ENCODE data around the gene IL16.

Gene IL16

DNA sequence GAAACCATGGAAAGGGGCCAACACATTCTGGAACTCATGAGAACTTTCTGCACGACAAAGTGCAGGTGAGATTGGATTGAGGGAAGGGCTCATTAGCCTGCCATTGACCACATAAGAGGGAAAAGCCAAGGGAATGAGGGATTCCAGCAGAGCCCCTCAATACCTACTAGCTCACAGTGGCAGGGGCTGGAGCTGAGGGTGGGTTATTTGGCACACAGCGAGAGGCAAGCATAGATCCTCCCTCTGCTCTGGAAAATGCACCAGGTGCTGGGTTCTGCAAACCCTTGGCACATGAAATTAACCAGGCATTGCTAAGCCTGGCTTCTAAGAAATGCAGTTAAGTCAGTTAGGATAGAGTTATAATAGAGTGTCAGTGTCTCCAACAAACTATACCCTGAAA, 60.8 kb downstream of the IL16 start:
- no peak overlapping the region for H3K9ac ChIP-seq (ENCODE audit: low read length)
- no peak overlapping the region for H3K4me3 ChIP-seq (ENCODE audit: low read length)
- no peaks in the 10 kb centered on the region for H4K20me1 ChIP-seq (ENCODE audit: insufficient read depth, low read length)
- no peaks in the 10 kb centered on the region for H3K79me2 ChIP-seq (ENCODE audit: low read length)
- no peaks in the 10 kb centered on the region for H3K9me3 ChIP-seq (replicated peaks; ENCODE audit: insufficient read depth, low read length)
- H3K27ac ChIP-seq (ENCODE audit: low read length), result no peak overlapping the region
- H3F3A ChIP-seq (ENCODE audit: insufficient read depth, low read length), result no peaks in the 10 kb centered on the region
- no peaks in the 10 kb centered on the region for H3K36me3 ChIP-seq (replicated peaks; ENCODE audit: insufficient read depth, low read length)
- H3K9me2 ChIP-seq (replicated peaks; ENCODE audit: insufficient read depth, low read length), result no peaks in the 10 kb centered on the region
- no peak overlapping the region for H2AFZ ChIP-seq (ENCODE audit: low read length)
- H3K4me2 ChIP-seq (ENCODE audit: low read depth, low read length), result no peak overlapping the region
- TF ChIP-seq, protein P1, sequence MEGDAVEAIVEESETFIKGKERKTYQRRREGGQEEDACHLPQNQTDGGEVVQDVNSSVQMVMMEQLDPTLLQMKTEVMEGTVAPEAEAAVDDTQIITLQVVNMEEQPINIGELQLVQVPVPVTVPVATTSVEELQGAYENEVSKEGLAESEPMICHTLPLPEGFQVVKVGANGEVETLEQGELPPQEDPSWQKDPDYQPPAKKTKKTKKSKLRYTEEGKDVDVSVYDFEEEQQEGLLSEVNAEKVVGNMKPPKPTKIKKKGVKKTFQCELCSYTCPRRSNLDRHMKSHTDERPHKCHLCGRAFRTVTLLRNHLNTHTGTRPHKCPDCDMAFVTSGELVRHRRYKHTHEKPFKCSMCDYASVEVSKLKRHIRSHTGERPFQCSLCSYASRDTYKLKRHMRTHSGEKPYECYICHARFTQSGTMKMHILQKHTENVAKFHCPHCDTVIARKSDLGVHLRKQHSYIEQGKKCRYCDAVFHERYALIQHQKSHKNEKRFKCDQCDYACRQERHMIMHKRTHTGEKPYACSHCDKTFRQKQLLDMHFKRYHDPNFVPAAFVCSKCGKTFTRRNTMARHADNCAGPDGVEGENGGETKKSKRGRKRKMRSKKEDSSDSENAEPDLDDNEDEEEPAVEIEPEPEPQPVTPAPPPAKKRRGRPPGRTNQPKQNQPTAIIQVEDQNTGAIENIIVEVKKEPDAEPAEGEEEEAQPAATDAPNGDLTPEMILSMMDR (IDR thresholded peaks at IDR 0.05; ENCODE audit: low read length), result no peak
- no peak for DNase-seq
- no peaks in the 10 kb centered on the region for H3K27me3 ChIP-seq (replicated peaks; ENCODE audit: insufficient read depth, low read length)
- H3K4me1 ChIP-seq (ENCODE audit: low read length), result no peaks in the 10 kb centered on the region

DNA sequence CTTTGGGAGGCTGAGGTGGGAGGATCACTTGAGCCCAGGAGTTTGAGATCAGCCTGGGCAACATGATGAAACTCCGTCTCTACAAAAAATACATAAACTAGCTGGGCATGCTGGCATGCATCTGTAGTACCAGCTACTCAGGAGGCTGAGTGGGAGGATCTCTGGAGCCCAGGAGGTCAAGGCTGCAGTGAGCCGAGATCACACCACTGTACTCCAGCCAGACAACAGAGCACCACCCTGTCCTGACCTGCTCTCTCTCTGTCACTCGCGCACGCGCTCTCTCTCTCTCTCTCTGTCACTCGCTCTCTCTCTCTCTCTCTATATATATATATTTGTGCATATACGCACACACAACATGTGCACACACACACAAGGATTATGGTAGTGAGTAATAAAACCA, 61.8 kb downstream of the IL16 start:
- DNase-seq, result no peak
- Histone ChIP-seq H3K36me3 (replicated peaks; ENCODE audit: insufficient read depth, low read length) (no peaks in the 10 kb centered on the region), H3K9me3 (replicated peaks; ENCODE audit: insufficient read depth, low read length) (no peaks in the 10 kb centered on the region), H4K20me1 (ENCODE audit: insufficient read depth, low read length) (no peaks in the 10 kb centered on the region), H3K27me3 (replicated peaks; ENCODE audit: insufficient read depth, low read length) (no peaks in the 10 kb centered on the region), H3K4me1 (ENCODE audit: low read length) (no peaks in the 10 kb centered on the region), H3K79me2 (ENCODE audit: low read length) (no peaks in the 10 kb centered on the region), H3F3A (ENCODE audit: insufficient read depth, low read length) (no peaks in the 10 kb centered on the region), H3K9me2 (replicated peaks; ENCODE audit: insufficient read depth, low read length) (no peaks in the 10 kb centered on the region), H3K4me3 (ENCODE audit: low read length) (no peak overlapping the region), H3K4me2 (ENCODE audit: low read depth, low read length) (no peak overlapping the region), H3K27ac (ENCODE audit: low read length) (no peak overlapping the region), H2AFZ (ENCODE audit: low read length) (no peak overlapping the region), H3K9ac (ENCODE audit: low read length) (no peak overlapping the region)
- no peak for TF ChIP-seq EZH2 (optimal IDR thresholded peaks at IDR 0.05; ENCODE audit: low read depth, low read length)
- TF ChIP-seq EZH2phosphoT487 (IDR thresholded peaks at IDR 0.05; ENCODE audit: low read length), result no peak
- TF ChIP-seq, protein P1 (IDR thresholded peaks at IDR 0.05; ENCODE audit: low read length), result no peak

DNA sequence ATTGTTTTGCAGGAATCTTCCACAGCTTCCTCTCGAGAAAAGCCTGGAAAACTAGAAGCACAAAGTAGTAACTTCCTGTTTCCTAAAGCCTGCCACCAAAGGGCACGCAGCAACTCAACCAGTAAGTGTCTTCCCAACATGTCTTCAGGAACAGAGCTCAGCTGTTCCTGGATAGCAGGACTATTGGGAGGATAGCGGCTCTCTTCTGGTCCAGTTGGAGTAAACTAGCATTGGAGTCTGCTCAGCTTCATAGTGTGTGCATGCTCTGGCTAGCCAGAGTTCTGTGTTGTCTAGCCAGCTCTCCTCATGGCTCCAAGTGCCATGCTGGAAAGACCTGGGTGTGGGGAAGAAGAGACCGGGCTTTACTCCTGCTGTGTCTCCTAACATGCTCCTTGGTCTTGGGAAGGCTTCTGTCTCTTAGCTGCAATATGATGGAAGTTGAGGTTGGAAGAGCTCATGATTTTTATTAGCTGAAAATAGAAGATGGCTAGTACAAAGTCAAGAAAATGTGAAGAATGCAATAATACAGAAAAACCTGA, 63.1 kb downstream of the IL16 start:
- H3K36me3 ChIP-seq (replicated peaks; ENCODE audit: insufficient read depth, low read length), result no peaks in the 10 kb centered on the region
- no peak for DNase-seq
- no peaks in the 10 kb centered on the region for H3K9me3 ChIP-seq (replicated peaks; ENCODE audit: insufficient read depth, low read length)
- peaks cover 9% of the 10 kb centered on the region; the same call in 1 of the 2 replicates for H3F3A ChIP-seq (ENCODE audit: insufficient read depth, low read length)
- H3K9ac ChIP-seq (ENCODE audit: low read length), result no peak overlapping the region
- H3K4me1 ChIP-seq (ENCODE audit: low read length), result peaks cover 8% of the 10 kb centered on the region
- H4K20me1 ChIP-seq (ENCODE audit: insufficient read depth, low read length), result no peaks in the 10 kb centered on the region
- H3K4me2 ChIP-seq (ENCODE audit: low read depth, low read length), result no peak overlapping the region
- H3K79me2 ChIP-seq (ENCODE audit: low read length), result no peaks in the 10 kb centered on the region
- H2AFZ ChIP-seq (ENCODE audit: low read length), result no peak overlapping the region
- TF ChIP-seq, protein P1 (IDR thresholded peaks at IDR 0.05; ENCODE audit: low read length), result no peak
- TF ChIP-seq EZH2phosphoT487 (IDR thresholded peaks at IDR 0.05; ENCODE audit: low read length) (no peak), EZH2 (optimal IDR thresholded peaks at IDR 0.05; ENCODE audit: low read depth, low read length) (no peak)
- H3K9me2 ChIP-seq (replicated peaks; ENCODE audit: insufficient read depth, low read length), result no peaks in the 10 kb centered on the region
- no peaks in the 10 kb centered on the region for H3K27me3 ChIP-seq (replicated peaks; ENCODE audit: insufficient read depth, low read length)
- H3K27ac ChIP-seq (ENCODE audit: low read length), result no peak overlapping the region
- H3K4me3 ChIP-seq (ENCODE audit: low read length), result no peak overlapping the region
